ENCODE results near the gene CCL25. TPM values are rescaled to one million over a fixed set of nuclear protein-coding genes. Genes with fewer than 3 reads are reported as not detected.

Gene CCL25
- total RNA-seq, 1 experiment from 2014 or later, result not detected

DNA sequence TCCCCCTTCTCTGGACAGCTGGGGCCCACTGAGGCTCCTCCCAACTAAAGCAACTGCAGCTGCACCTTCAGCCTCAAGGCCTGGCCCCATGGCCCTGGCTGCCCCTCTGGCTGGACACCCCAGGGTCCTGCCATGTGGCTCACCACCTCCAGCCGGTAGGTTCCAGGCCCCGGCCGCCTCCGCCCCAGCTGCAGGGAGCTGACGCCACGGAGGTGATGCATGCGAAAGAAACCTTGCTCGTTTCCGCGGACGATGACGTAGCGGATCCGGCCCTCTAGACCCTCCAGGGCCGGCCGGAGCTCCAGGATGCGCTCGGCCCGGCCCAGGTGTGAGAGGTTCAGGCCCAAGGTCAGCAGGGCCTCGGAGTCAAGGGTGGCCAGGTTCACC, 13.3 kb downstream of the CCL25 start:
- Histone ChIP-seq H3K4me3 (ENCODE audit: low read length) (no peak overlapping the region), H3K9me2 (replicated peaks; ENCODE audit: low read length) (no peaks in the 10 kb centered on the region), H3F3A (ENCODE audit: low read length, unreplicated experiment) (no peaks in the 10 kb centered on the region), H4K20me1 (ENCODE audit: low read length) (no peaks in the 10 kb centered on the region), H3K27me3 (ENCODE audit: low read length) (no peaks in the 10 kb centered on the region), H3K27ac (ENCODE audit: low read length) (no peak overlapping the region), H3K9ac (ENCODE audit: low read length) (no peak overlapping the region), H3K4me2 (ENCODE audit: low read length) (no peak overlapping the region), H2AFZ (ENCODE audit: low read length) (no peak overlapping the region), H3K9me3 (ENCODE audit: low read length) (no peaks in the 10 kb centered on the region), H3K4me1 (ENCODE audit: insufficient read depth, low read length) (no peaks in the 10 kb centered on the region), H3K79me2 (ENCODE audit: low read length) (no peaks in the 10 kb centered on the region), H3K36me3 (ENCODE audit: low read depth, low read length) (no peaks in the 10 kb centered on the region)
- ATAC-seq, result no peak
- DNase-seq, result no peak
- no TSS peak for BruUV-seq (replicated peaks)
- intact Hi-C loops (cut with micrococcal nuclease), result no loop called here
- TF ChIP-seq EZH2phosphoT487 (IDR thresholded peaks at IDR 0.05; ENCODE audit: borderline replicate concordance, low read length), result no peak
- TF ChIP-seq, protein P1, sequence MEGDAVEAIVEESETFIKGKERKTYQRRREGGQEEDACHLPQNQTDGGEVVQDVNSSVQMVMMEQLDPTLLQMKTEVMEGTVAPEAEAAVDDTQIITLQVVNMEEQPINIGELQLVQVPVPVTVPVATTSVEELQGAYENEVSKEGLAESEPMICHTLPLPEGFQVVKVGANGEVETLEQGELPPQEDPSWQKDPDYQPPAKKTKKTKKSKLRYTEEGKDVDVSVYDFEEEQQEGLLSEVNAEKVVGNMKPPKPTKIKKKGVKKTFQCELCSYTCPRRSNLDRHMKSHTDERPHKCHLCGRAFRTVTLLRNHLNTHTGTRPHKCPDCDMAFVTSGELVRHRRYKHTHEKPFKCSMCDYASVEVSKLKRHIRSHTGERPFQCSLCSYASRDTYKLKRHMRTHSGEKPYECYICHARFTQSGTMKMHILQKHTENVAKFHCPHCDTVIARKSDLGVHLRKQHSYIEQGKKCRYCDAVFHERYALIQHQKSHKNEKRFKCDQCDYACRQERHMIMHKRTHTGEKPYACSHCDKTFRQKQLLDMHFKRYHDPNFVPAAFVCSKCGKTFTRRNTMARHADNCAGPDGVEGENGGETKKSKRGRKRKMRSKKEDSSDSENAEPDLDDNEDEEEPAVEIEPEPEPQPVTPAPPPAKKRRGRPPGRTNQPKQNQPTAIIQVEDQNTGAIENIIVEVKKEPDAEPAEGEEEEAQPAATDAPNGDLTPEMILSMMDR (conservative IDR thresholded peaks at IDR 0.05; ENCODE audit: low read depth, low read length), result no peak
- TF ChIP-seq EZH2 (IDR thresholded peaks at IDR 0.05; ENCODE audit: low read length, unreplicated experiment), result no peak
- CTCF ChIA-PET, result no interaction called here
- POLR2A ChIA-PET (ENCODE audit: unreplicated experiment), result no interaction called here

GRCh38 chr19:8069096-8069973, 16.8 kb downstream of the CCL25 start:
- no TSS peak for BruUV-seq (replicated peaks)
- H3K4me2 ChIP-seq (ENCODE audit: low read length), result no peak overlapping the region
- peak; percentile 72 for DNase-seq
- ChIA-PET POLR2A (ENCODE audit: unreplicated experiment) (no interaction called here), CTCF (interaction anchor here (0.6 kb wide), 1 partner anchor 456 kb away, joined by 6 read pairs; no protein-coding TSS in a partner anchor)
- H3K4me1 ChIP-seq (ENCODE audit: insufficient read depth, low read length), result no peaks in the 10 kb centered on the region
- peak; percentile 33; the same call in 1 of the 2 replicates for ATAC-seq
- H3K9me2 ChIP-seq (replicated peaks; ENCODE audit: low read length), result no peaks in the 10 kb centered on the region
- H2AFZ ChIP-seq (ENCODE audit: low read length), result no peak overlapping the region
- H3F3A ChIP-seq (ENCODE audit: low read length, unreplicated experiment), result no peaks in the 10 kb centered on the region
- no peaks in the 10 kb centered on the region for H3K9me3 ChIP-seq (ENCODE audit: low read length)
- no peak overlapping the region for H3K27ac ChIP-seq (ENCODE audit: low read length)
- no peaks in the 10 kb centered on the region for H4K20me1 ChIP-seq (ENCODE audit: low read length)
- no peak for TF ChIP-seq EZH2phosphoT487 (IDR thresholded peaks at IDR 0.05; ENCODE audit: borderline replicate concordance, low read length)
- no peak for TF ChIP-seq EZH2 (IDR thresholded peaks at IDR 0.05; ENCODE audit: low read length, unreplicated experiment)
- TF ChIP-seq, protein P1 (conservative IDR thresholded peaks at IDR 0.05; ENCODE audit: low read depth, low read length), result peak; percentile 93
- H3K27me3 ChIP-seq (ENCODE audit: low read length), result no peaks in the 10 kb centered on the region
- H3K79me2 ChIP-seq (ENCODE audit: low read length), result no peaks in the 10 kb centered on the region
- H3K36me3 ChIP-seq (ENCODE audit: low read depth, low read length), result no peaks in the 10 kb centered on the region
- no peak overlapping the region for H3K9ac ChIP-seq (ENCODE audit: low read length)
- intact Hi-C loops (cut with micrococcal nuclease), result loop anchor here (2.0 kb wide), 1 partner anchor 99 kb away; no protein-coding TSS in a partner anchor
- H3K4me3 ChIP-seq (ENCODE audit: low read length), result no peak overlapping the region

GRCh38 chr19:8071912-8072311, 19.4 kb downstream of the CCL25 start:
- Histone ChIP-seq H3K36me3 (ENCODE audit: low read depth, low read length) (no peaks in the 10 kb centered on the region), H3K27ac (ENCODE audit: low read length) (no peak overlapping the region), H3K4me2 (ENCODE audit: low read length) (no peak overlapping the region), H3F3A (ENCODE audit: low read length, unreplicated experiment) (no peaks in the 10 kb centered on the region), H4K20me1 (ENCODE audit: low read length) (no peaks in the 10 kb centered on the region), H3K9me2 (replicated peaks; ENCODE audit: low read length) (no peaks in the 10 kb centered on the region), H3K27me3 (ENCODE audit: low read length) (no peaks in the 10 kb centered on the region), H3K79me2 (ENCODE audit: low read length) (no peaks in the 10 kb centered on the region), H3K4me3 (ENCODE audit: low read length) (no peak overlapping the region), H3K9me3 (ENCODE audit: low read length) (no peaks in the 10 kb centered on the region), H2AFZ (ENCODE audit: low read length) (no peak overlapping the region), H3K4me1 (ENCODE audit: insufficient read depth, low read length) (no peaks in the 10 kb centered on the region), H3K9ac (ENCODE audit: low read length) (no peak overlapping the region)
- DNase-seq (no peak), ATAC-seq (no peak)
- no TSS peak for BruUV-seq (replicated peaks)
- ChIA-PET POLR2A (ENCODE audit: unreplicated experiment) (no interaction called here), CTCF (no interaction called here)
- TF ChIP-seq EZH2 (IDR thresholded peaks at IDR 0.05; ENCODE audit: low read length, unreplicated experiment), result no peak
- TF ChIP-seq EZH2phosphoT487 (IDR thresholded peaks at IDR 0.05; ENCODE audit: borderline replicate concordance, low read length), result no peak
- TF ChIP-seq, protein P1 (conservative IDR thresholded peaks at IDR 0.05; ENCODE audit: low read depth, low read length), result no peak
- intact Hi-C loops (cut with micrococcal nuclease), result no loop called here
